Measurements from ENCODE around the gene SNAPC2.

GRCh38 chr19:7898967-7899366 is 21.2 kb upstream of the SNAPC2 start:
- no peak for TF ChIP-seq ETV6 (CRISPR knock-in tag; IDR thresholded peaks at IDR 0.05)
- TF ChIP-seq CTCF (IDR thresholded peaks at IDR 0.05), result no peak
- no peak for TF ChIP-seq HMGXB4 (CRISPR knock-in tag; IDR thresholded peaks at IDR 0.05)
- TF ChIP-seq ZNF512 (CRISPR knock-in tag; IDR thresholded peaks at IDR 0.05; ENCODE audit: borderline replicate concordance), result no peak
- TF ChIP-seq ELF4 (CRISPR knock-in tag; IDR thresholded peaks at IDR 0.05; ENCODE audit: low read depth), result no peak
- TF ChIP-seq NFYB (CRISPR knock-in tag; conservative IDR thresholded peaks at IDR 0.05; ENCODE audit: low read depth), result no peak
- no peak for TF ChIP-seq JUN (CRISPR knock-in tag; IDR thresholded peaks at IDR 0.05)
- TF ChIP-seq ZNF138 (CRISPR knock-in tag; conservative IDR thresholded peaks at IDR 0.05), result no peak
- TF ChIP-seq ATF3 (CRISPR knock-in tag; conservative IDR thresholded peaks at IDR 0.05), result no peak

Data from WTC11 (cell line).